Testis (tissue), 3 donors: Measurements from ENCODE around the gene DHCR7. TPM values are rescaled to one million over a fixed set of nuclear protein-coding genes. Genes with fewer than 3 reads are reported as not detected.

Source experiments
- DNase-seq: peaks from one replicate; pipeline ENCODE4 v3.0.0-alpha.2; 2019
- H3K27ac ChIP-seq, 2 donors: fragments of 200-600 bp; sonication (generic); one replicate each; pipeline ENCODE4 v1.5.1; 2019
- H3K27me3 ChIP-seq: fragments of 200-600 bp; sonication (generic); one replicate; pipeline ENCODE4 v1.5.1; 2019
- H3K36me3 ChIP-seq: fragments of 200-600 bp; sonication (generic); one replicate; pipeline ENCODE4 v1.5.1; 2017; ENCODE audit warnings: low read depth; ENCODE audit errors: missing control alignments
- H3K4me1 ChIP-seq: fragments of 200-600 bp; sonication (generic); one replicate; pipeline ENCODE4 v1.5.1; 2019
- H3K4me3 ChIP-seq, 2 donors: fragments of 200-600 bp; sonication (generic); one replicate each; pipeline ENCODE4 v1.5.1; 2017 to 2019
- H3K9me3 ChIP-seq: fragments of 200-600 bp; sonication (generic); one replicate; pipeline ENCODE4 v1.5.1; 2017
- CTCF ChIP-seq, 3 experiments: fragments of 450-650 bp in 2 of 3; fragments of 200-600 bp in 1 of 3; sonication (generic) in 1 of 3; IDR thresholded peaks; one replicate each; pipeline ENCODE4 v1.5.1; 2016 to 2019; ENCODE audit warnings: antibody characterized with exemption in 3 of 3, mild to moderate bottlenecking in 2 of 3, moderate library complexity in 1 of 3
- POLR2A ChIP-seq: fragments of 450-650 bp; IDR thresholded peaks from one replicate; pipeline ENCODE4 v1.6.1; 2017; ENCODE audit warnings: antibody characterized with exemption, mild to moderate bottlenecking, moderate library complexity
- WGBS, 2 donors: methylation state at CpG; one replicate each; pipeline ENCODE4 v1.1.5; 2018; 5-methylcytosine and 5-hydroxymethylcytosine counted together
- intact Hi-C: fragments of 100-400 bp; cut with DNase I; formaldehyde crosslinking; loops from one replicate; pipeline ENCODE4 v1.15.1; 2023; ENCODE audit warnings: low total_unique reads
- polyA plus RNA-seq: library from polyadenylated mRNA; stranded (reverse); fragments of 350-450 nt; fragmentation: Illumina TruSeq; extraction: RNeasy Lipid Tissue Mini Kit (QIAGEN cat#74804); gene quantifications from one replicate; pipeline ENCODE4 v1.2.3, GENCODE V29; 2014; ENCODE audit warnings: low read depth, low replicate concordance; ENCODE audit not compliant: insufficient read depth
- total RNA-seq, 2 donors: library from RNA; depleted of rRNA; stranded (reverse); fragments of >200 nt; gene quantifications; one replicate each; pipeline ENCODE4 v1.2.3, GENCODE V29; 2016

DHCR7 gene
- total and polyA plus RNA-seq, 3 donors from 2014 or later: 54.2 to 101 (median 65.3) TPM

- TF ChIP-seq POLR2A (no peak), CTCF (IDR thresholded peaks at IDR 0.05) (no peak)
- Histone ChIP-seq H3K4me1 (peaks cover 5% of the 10 kb centered on the region), H3K27me3 (no peaks in the 10 kb centered on the region), H3K27ac (no peak overlapping the region), H3K9me3 (no peaks in the 10 kb centered on the region), H3K36me3 (no peaks in the 10 kb centered on the region), H3K4me3 (no peak overlapping the region)
- intact Hi-C loops: no loop called here
- WGBS, 2 donors: 94% methylated on average over 20 to 23 of the region's 23 CpGs
- no peak for DNase-seq
These were observed 36.3 kb upstream of the DHCR7 start for GRCh38 chr11:71484248-71485062.

GRCh38 chr11:71483692-71484091 is 35.5 kb upstream of the DHCR7 start:
- Histone ChIP-seq H3K4me1 (peaks cover 2% of the 10 kb centered on the region), H3K4me3 (no peak overlapping the region), H3K36me3 (no peaks in the 10 kb centered on the region), H3K27me3 (no peaks in the 10 kb centered on the region), H3K9me3 (no peaks in the 10 kb centered on the region), H3K27ac (no peak overlapping the region)
- WGBS, 2 donors: 87 to 90% methylated on average over 6 of the region's 6 CpGs
- TF ChIP-seq POLR2A (no peak), CTCF (IDR thresholded peaks at IDR 0.05) (no peak)
- intact Hi-C loops: no loop called here
- no peak for DNase-seq

GRCh38 chr11:71482746-71483364 is 34.7 kb upstream of the DHCR7 start:
- 94 to 95% methylated on average over 9 to 13 of the region's 13 CpGs for WGBS, 2 donors
- Histone ChIP-seq H3K27me3 (no peaks in the 10 kb centered on the region), H3K4me1 (no peaks in the 10 kb centered on the region), H3K27ac (no peak overlapping the region), H3K36me3 (no peaks in the 10 kb centered on the region), H3K9me3 (no peaks in the 10 kb centered on the region), H3K4me3 (no peak overlapping the region)
- TF ChIP-seq CTCF (IDR thresholded peaks at IDR 0.05): no peak
- no peak for TF ChIP-seq POLR2A
- intact Hi-C loops: no loop called here
- no peak for DNase-seq

GRCh38 chr11:71482216-71482615 is 34.0 kb upstream of the DHCR7 start:
- no peak for TF ChIP-seq POLR2A
- TF ChIP-seq CTCF (IDR thresholded peaks at IDR 0.05): no peak
- H3K4me1 ChIP-seq: no peaks in the 10 kb centered on the region
- H3K9me3 ChIP-seq: no peaks in the 10 kb centered on the region
- no peaks in the 10 kb centered on the region for H3K27me3 ChIP-seq
- no peak overlapping the region for H3K4me3 ChIP-seq
- intact Hi-C loops: no loop called here
- no peaks in the 10 kb centered on the region for H3K36me3 ChIP-seq
- 85 to 95% methylated on average over 4 to 18 of the region's 18 CpGs for WGBS, 2 donors
- H3K27ac ChIP-seq: no peak overlapping the region
- no peak for DNase-seq
